ENCODE data around the gene VMAC.

VMAC gene

DNA sequence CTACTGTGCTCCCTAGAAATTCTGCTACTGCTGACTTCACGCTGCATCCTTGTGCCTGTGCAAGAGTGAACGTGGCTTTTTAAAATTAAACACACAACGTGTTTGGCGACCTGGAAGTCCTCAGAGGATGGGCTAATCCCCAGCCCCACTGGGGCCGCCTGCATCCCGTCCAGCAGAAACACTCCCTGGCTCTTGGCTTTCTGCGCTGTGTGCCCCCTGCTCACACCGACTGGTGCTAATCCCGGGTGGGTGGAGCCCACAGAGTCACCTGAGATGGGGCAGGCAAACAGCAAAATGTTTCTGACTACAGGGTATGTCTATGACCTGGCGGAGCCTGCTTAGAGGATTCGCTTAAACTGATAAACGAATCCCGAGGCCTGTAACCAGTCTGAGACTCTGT, 24.5 kb downstream of the VMAC start:
- no peak for DNase-seq (ENCODE audit: extremely low read depth, low read depth)
- no peak for TF ChIP-seq CTCF (IDR thresholded peaks at IDR 0.05; ENCODE audit: low read depth, low read length)

- no peak for DNase-seq (ENCODE audit: extremely low read depth, low read depth)
- no peak for TF ChIP-seq CTCF (IDR thresholded peaks at IDR 0.05; ENCODE audit: low read depth, low read length)
Measured at GRCh38 chr19:5929625-5930024, 25.0 kb downstream of the VMAC start.

DNA sequence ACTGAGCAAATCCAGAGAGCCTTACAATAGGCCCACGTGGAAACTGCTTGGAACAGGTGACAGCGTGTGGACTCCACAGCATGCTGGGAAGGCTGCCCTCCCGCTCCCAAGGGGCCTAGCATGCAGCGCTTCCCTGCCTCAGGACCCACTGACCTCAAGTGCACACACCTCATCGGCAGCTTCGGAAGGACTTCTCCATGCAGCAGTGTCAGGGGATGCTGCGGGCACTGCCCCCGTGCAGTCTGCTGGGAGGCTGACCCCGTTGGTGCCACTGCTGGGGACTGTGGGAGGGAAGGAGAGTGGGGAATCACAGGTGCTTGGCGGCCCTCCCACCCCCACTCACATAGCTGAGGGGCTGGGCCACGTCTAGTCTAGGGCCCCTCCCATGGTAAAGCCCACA, 26.6 kb downstream of the VMAC start:
- no peak for DNase-seq (ENCODE audit: extremely low read depth, low read depth)
- TF ChIP-seq CTCF (IDR thresholded peaks at IDR 0.05; ENCODE audit: low read depth, low read length), result no peak

GRCh38 chr19:5932146-5932545, 27.5 kb downstream of the VMAC start:
- DNase-seq (ENCODE audit: extremely low read depth, low read depth), result no peak
- no peak for TF ChIP-seq CTCF (IDR thresholded peaks at IDR 0.05; ENCODE audit: low read depth, low read length)

DNA sequence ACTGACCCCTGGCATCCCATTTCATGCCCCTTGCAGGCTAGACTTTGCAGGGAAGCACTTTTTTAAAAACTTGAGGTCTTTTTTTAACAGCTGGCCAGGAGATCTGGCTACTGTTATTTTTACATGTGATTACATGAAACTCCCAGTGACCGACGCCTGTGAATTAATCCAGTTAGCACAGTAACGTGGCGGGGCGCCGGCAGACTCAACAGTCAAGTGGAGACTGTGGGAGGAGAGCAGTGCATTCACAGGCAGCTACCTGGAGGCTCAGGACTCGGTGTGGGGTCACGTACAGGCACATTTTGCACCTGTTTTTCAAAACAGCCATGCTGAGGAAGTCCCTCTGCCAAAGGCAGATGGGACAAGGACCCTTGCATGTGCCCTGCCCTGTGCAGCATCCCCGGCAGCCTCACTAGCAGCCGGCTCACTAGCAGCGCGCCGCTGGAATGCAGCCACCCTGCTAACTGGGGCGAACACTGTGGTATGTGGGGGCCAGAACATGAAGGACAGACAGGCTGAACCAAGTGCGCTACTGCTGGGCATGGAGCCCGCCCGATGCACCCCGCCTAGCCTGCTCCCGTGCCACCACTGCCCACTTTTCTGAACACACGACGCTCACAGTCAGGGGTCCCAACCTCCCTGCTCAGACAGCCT, 28.1 kb downstream of the VMAC start:
- no peak for TF ChIP-seq CTCF (IDR thresholded peaks at IDR 0.05; ENCODE audit: low read depth, low read length)
- no peak for DNase-seq (ENCODE audit: extremely low read depth, low read depth)

DNA sequence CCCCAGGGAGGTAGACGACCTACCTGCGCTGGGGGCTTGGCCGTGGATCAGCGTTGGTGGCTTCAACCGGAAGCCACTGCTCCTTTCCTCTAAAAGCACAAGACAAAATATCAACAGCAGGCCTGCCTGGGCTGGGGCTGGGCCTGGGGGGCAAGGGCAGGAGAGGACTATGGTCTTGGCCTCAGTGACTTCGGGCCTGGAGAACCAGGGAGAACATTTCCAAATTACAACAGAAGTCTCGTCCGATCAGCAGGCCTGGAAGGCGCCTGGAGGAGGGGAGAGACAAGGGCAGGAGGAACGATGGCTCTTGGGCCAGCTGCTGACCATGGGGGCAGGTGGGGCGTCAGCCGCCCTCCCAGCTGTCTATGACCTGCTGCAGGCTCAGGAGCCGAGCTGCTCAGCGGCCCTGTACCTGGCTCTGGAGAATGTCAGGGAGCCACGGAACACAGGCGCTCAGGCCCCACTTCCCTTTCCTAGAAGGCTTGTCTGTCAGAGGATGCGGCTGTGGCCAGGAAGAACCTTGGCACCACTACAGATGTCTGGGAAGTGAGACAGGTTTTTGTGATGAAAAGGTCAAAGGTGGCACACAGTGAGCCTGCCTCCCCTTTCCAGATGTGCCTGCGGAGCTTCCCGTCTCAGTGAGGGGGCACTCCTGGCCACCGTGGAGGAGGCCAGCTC, 28.9 kb downstream of the VMAC start:
- no peak for TF ChIP-seq CTCF (IDR thresholded peaks at IDR 0.05; ENCODE audit: low read depth, low read length)
- DNase-seq (ENCODE audit: extremely low read depth, low read depth), result no peak

DNA sequence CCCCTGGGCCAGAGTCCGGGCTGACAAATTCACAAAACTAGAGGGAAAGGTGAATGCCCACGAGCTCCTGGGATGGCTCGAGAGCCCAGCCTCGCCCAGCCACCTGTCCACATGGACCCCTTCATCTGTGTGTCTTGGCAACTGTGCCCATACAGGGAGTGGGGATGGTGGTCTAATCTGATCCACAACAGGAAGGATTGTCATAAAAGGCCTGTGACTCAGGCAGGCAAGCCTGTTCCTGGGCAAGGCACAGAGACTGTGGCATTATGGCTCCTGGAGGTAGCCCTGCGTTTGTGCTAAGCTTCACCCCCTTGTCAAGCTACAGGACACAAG, 29.4 kb downstream of the VMAC start:
- TF ChIP-seq CTCF (IDR thresholded peaks at IDR 0.05; ENCODE audit: low read depth, low read length), result no peak
- no peak for DNase-seq (ENCODE audit: extremely low read depth, low read depth)

All from AG09319 (cell line).